AG20443 (cell line): Measurements from ENCODE around the gene TUBA4B.
A peak's percentile ranks its signal among the peaks of the same experiment; 100 is the strongest.
"Not testable (repeated sequence)": the region's sequence is repeated elsewhere in the genome, so short reads cannot be mapped to it uniquely, and the experiment has no call there.

Source experiments
- DNase-seq: peaks from one replicate; pipeline ENCODE4 v3.0.0; 2012; ENCODE audit warnings: low spot score, mixed read lengths

TUBA4B gene

DNA sequence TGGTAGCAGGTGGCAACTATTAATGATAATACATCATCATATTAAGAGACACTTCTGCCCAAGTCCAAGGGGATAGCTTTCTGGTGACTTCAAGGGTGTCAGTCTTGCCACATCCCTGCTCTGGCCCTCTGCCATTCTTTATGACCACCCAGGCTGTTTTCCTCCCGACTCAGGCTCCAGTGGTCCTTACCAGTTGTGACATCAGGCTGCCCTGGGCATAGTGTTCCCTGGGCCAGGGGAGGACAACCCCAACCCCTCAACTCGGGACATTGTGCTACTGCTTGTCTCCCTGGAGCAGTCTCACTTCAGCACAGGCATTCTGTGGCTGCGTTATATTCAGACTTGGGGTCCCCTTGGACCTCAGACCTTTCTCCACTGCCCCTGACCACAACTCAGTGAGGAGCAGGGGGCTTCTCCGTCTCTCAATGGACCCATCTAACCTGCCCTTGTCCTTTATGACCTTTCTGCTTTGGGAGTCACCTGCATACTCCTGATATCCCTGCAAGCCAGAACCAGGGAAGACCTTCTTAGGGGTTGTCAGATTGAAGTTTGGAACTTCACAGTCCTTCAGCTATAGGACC is 39.0 kb downstream of the TUBA4B start:
- DNase-seq: no peak

DNA sequence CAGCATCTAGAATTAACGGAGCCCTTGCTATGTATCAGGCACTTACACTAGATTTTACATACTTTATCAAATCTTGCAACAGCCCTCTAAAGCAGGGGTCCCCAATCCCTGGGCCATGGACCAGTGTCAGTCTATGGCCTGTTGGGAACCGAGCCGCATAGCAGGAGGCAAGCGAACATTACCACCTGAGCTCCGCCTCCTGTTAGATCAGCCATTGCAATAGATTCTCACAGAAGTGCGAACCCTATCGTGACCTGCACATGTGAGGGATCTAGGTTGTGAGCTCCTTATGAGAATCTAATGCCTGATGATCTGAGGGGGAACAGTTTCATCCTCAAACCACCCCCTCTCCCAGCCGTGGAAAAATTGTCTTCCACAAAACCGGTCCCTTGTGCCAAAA is 39.6 kb downstream of the TUBA4B start:
- no peak for DNase-seq

DNA sequence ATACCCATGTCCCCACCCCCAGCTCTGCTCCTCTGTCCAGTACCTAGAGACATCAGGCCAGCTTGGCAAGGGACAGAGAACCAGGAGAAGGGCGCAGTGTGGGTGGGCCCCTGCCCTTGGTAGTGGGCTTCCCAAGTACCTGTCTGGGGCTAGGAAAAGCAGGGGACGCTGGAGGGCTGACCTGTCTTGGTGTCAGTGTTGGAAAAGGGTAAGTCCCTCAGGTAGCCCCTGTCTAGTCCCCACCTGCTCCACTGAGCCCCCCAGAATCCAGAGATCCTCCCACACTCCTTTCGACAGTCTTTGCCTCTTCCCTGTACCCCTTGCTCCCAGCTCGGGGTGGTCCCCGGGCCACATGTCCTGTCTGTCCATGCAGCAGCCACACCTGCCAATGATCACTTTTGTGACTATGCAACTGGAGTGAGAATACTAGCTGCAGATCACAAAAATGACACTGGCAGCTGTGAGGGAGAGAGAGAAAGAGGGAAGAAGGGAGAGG is 40.7 kb downstream of the TUBA4B start:
- no peak for DNase-seq

DNA sequence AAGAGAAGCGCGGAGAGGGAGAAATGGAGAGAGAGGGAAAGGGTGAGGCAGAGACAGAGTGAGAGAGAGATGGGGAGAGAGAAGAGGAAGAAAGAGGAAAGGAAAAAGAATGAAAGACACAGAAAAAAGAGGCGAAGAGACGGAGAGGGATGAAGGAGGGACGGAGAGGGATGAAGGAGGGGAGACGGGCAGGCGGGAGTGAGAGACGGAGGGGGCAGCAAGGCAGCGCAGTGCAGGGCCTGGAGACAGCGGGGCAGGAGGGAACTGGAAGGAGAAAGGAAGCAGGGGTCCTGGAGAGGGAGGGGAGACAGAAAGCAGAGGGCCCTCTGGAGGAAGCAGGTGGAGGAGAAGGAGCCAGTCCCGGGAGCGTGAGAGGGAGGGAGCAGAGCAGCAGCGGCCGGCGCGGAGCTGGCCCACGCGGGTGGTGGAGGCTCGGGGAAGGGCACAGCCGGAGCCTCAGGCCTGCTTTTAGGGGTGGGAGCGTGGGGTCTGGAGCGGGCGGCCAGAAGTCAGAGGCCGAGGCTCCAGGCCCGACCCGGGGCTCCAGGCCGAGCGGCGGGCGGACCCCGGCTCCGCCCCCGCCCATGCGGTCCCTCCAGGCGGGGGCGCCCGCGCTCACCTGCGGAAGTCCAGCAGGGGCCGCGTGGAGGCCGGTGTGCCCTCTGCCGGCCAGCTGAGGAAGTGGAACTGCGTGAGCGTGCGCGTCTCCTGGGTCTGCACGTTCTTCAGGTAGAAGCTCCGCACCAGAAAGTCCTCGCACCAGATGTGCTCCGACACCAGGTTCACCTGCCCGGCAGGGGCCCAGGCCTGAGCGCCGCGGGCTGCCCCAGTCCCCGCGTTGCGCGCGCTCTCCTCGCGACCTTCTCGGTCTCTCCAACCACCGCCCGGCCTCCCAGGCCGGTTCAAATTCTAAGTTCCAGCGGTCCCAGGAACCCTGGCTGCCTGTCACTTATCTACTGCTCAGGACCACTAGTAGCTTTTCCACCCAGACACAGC is 41.6 kb downstream of the TUBA4B start:
- DNase-seq: peak; percentile 95

DNA sequence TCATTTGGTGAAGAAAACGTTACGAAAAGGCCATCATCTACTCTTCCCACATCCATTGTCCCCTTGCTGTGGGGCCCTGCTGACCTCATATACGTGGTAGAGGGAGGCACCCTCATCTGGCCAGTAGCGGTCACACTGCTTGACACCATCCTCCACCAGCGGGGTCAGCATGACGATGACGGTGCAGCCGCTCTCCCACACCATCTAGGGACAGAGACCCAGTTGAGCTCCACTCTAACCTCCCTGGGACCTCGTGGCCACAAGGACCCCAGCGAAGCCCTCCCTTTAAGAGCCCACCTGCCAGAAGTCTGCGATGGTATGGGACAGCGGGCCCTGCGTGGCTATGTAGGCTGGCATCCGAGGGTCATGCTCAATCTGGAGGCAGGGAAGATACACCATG is 43.1 kb downstream of the TUBA4B start:
- no peak for DNase-seq

DNA sequence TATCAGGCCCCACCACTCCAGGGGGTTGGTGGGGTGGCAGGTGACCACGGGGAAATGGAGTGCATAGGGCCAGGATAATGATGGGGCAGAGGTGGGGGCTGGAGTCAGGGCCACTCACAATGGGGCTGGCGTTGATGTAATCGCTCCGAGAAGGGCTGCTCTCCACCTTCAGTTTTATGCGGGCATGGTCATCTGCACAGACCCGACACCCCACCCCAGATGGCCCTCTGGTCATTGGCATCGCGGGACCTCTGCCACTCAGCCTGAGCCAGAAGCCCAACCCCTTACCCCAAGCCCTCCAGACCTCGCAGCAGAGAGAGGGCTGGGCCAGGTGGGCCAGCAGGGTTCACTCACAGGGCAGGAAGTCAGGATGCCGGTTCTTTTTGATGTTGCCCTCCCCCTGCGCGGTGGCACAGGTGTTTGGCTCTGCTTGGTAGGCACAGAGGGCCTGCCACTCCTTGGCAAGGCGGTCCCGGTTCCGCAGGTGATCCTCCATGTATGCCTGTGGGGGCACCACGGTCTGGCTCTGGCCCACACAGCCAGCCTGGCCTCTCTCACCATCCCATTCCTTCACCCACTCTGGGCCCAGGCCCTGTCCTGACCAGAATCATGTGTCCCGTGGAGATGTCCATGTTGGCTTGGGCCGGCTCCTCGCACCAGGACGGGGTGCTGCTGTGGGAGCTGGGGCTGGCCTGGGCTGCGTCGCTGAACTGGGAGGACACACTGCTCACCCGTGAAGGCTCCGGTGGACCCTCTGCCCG is 43.8 kb downstream of the TUBA4B start:
- DNase-seq: no peak

DNA sequence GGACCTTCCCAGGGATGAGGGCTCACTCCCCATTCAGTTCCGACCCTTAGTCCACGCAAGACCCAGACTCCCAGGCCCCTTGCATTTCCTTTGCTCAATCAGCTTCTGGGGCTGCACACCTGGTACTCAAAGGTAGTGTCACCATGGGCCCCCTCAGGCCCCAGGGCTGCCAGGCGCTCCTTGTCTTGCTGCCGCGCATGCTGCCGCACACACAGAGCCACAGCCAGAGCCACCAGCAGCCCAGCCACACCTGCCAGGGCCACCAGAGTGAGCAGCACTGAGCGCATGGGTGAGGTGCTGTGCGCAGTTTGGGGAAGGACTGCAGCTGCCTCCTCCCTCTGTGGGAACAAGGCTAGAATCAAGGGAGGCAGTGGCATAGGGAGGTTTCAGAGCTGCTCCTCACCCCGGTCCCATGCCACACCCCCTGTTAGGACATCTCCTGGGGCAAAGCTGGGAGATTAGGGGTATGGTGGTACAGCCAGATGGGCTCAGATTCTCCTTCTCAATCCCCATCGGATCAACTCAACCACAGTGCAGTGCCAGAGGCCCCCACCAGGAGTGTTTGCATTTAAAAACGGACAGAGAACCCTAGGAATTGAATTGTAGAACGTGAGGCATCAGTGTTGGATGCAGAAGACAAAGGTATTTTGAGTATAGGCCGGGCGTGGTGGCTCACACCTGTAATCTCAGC is 44.9 kb downstream of the TUBA4B start:
- DNase-seq: no peak

DNA sequence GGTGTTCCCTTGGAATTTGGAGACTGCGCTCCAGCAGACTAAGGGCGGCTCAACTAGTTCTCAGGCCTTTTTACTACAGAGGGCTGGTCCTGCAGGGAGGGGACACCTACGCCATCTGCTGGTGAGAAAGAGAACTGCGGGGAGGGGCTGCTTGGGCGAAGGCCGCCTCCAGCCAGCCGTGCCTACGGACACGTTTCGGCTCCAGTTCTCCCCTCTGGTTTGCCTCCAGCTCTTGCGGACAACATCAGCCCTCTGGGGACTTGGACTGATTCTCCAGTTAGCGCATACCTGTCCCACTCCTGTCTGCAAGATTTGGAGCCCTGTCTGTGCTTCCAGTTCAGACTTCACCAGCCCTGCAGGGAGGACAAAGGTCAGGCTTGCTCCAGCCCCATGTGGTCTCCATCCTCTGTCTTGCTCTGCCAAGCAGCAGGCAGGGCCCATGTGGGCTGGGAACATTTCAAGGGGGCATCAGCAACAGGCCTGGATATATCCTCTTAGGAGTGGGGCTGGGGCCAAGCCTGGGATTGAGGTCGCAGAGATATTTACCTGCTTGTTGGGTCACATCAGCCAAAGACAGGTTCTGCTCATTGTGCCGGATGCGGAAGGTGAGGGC is 45.8 kb downstream of the TUBA4B start:
- DNase-seq: peak; percentile 96

DNA sequence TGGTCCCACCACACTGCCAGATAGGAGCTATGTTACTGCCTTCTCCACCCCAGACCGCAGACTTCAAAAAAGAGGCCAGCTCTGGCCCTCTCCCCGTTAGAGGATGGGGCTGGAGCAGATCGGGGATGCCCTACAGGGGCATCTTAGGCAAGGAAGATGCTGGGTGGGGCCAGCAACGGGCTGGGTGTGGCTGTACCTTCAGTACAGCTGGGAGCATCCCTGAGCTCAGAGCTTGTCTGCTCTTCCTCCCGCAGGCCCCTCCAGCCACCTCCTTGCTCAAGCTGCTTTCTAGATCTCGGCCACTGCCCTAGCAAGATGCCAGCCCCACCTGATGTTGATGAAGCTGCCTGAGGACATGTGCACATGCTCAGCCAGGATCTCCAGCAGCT is 46.3 kb downstream of the TUBA4B start:
- no peak for DNase-seq

DNA sequence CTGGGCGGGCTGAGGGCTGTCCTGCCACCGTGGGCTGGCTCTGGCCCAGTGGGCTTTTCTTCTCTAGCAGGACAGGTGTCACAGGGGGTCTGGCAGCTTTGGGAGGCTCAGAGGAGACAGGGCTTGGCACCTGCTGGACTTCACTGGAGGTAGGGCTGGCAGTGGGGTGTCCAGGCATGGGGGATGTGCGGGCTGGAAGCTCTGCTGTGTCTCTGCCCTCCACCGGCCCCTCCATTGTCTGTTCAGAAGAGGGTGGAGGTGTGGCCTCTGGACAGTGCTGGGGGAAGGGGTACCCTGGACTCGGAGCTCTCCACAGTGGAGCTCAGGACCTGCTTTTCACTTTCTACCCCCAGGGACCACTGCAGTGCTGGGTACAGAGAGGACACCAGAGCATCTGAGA is 47.0 kb downstream of the TUBA4B start:
- no peak for DNase-seq

DNA sequence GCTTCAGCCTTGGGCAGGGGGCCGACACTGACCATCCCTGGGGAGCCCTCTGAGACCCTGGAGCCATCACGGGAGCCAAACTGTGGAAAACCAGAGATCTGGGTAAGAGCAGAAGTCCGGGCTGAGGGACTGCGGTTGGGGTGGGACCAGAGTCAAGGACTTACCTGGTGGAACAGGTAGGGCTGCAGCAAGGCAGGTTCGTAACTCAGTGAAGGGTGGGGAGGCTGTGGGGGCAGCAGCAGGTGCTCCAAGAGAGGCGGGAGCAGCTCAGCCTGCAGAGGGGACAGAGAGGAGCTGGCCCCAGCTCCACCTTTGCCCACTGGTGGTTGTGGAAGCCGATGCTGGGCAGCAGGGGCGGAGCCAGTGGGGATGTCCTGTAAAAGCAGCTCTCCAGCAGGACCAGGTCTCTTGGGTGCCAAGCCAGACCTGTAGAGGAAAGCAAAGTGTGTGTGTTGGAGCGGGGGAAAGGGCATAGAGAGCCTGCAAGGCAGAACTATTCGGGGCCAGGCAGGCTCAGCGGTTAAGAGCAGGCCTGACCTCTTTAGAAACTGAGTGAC is 49.4 kb downstream of the TUBA4B start:
- DNase-seq: no peak

DNA sequence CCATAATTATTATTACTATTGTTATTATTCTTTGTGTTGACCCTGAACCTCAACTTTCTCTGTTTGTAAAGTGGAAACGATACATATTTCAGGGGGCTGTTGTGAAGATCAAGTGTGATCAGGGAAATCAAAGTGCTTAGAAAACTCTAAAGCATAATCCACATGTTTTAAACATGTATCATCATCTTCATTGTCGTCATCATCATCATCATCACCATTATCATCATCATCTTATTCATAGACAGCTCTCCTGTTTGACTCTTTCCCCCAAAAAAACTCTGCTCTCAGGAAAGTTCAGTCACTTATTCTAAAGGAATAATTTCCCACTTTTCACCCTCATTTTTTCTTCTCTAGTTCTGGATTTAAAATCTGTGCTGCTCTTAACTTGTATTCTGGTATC is 51.2 kb downstream of the TUBA4B start:
- DNase-seq: no peak

DNA sequence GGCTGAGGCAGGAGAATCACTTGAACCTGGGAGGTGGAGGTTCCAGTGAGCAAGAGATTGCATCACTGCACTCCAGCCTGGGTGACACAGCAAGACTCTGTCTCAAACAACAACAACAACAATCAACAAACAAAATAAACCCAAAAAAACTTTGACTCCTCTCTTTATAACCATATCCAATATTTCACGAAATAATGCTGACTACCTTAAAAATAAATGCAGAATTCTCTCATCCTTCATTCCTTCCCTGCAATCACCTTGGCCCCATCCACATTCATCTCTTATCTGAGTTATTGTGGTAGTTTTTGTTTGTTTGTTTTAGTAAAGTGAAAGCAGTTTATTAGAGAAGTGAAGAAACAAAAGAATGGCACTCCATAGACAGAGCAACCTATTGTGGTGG is 53.0 kb downstream of the TUBA4B start:
- DNase-seq: no peak

DNA sequence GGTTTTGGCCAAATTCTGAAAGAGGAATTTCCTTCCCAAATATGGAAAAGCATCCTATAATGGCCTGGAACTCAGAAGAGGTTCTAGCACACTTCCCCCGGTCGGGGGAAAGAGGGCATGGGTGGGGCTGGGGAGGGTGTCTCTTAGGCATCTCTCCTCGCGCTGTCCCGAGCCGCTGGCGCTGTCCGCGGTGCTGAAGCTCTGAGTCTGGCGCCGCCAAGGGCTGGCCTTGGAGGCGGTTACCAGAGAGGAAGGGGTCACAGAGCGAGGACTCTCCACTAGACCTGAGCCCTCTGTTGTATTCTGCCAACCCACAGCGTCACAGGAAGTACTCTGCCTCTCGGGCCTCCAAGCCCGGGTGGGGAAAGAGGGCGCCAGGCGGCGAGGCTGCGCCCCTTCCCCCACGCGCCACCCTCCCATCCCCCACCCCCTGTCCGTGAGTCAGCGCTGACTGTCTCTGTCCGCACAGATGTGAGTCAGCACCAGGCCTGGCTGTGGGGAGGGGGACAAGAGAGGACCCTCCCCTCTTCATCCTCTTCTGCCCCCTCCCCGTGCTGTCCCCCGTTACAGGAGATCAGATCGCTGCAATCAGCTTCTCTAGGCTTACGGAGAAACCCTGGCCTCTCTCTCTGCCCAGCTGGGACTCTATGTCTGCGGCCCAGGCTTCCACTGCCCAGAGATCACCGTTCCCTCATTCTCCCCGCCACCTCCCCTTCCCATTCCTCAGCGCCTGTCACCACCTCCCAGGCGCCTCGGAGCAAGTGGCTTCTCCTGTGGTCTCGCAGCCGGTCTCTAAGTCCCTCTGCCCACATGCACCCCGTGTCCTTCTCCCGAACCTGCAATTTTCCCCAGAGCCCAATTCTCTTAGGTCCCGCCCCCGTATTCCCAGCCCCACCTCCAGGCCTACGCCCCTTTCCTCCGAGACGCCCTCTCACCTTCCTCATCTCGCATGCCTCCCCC is 55.4 kb downstream of the TUBA4B start:
- DNase-seq: peak; percentile 89

DNA sequence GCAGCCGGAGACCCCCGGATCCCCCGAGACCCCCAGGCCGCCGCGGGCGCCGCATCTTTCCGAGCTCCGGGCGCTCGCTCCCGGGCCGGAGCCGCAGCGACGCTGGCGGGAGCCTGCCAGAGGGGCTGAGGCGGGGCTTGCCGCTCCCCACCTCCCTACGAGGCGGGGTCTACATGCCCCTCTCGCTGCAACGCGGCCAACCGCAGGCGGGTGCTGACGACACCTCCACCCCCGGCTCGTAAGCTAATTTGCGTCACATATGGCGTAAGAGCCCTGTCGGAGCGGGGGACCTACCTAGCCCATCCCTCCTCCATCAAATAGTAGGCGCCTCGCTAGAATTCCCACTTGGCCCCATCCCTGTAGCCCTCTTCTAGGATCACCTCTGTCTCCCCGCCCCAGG is 56.2 kb downstream of the TUBA4B start, which contains the start of gene PTPRN:
Gene PTPRN (minus strand): TSS at position 124 of the 400 bp plus-strand sequence. CDS start 69 bp downstream, at position 55.
- no peak for DNase-seq

DNA sequence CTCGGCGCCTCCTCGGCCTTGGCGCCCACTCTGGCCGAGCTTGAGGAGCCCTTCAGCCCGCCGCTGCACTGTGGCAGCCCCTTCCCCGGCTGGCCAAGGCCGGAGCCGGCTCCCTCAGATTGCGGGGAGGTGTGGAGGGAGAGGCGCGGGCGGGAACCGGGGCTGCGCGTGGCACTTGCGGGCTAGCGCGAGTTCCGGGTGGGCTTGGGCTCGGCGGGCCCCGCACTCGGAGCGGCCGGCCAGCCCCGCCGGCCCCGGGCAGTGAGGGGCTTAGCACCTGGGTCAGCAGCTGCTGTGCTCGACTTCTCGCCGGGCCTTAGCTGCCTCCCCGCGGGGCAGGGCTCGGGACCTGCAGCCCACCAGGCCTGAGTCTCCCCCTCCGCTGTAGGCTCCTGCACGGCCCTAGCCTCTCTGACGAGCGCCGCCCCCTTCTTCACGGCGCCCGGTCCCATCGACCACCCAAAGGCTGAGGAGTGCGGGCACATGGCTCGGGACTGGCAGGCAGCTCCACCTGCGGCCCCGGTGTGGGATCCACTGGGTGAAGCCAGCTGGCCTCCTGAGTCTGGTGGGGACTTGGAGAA is 59.7 kb downstream of the TUBA4B start:
- DNase-seq: not testable (repeated sequence)

DNA sequence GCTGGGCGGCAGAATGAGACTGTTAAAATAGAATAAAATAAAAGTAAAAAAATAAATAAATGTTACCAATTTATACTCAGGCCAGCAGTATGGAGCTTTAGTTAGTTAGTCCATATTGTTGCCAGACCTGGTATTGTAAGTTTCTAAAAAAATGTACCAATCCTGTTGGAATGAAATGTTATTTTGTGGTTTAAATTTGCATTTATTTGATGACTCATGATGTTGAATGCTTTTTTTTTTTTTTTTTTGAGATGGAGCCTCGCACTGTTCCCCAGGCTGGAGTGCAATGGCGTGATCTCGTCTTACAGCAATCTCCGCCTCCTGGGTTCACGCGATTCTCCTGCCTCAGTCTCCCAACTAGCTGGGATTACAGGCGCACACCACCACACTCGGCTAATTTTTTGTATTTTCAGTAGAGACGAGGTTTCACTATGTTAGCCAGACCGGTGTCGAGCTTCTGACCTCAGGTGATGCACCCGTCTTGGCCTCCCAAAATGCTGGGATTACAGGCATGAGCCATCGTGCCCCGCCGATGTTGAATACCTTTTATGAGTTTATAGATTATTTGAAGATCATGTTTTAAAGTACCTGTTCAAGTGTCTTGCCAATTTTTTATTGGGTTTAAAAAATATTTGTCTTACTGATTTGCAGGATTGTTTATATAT is 61.9 kb downstream of the TUBA4B start:
- no peak for DNase-seq
